Endodermal cell (in vitro differentiated cells): ENCODE data around the gene PCYT1A. TPM values are rescaled to one million over a fixed set of nuclear protein-coding genes. Genes with fewer than 3 reads are reported as not detected.

ENCODE experiments used
- DNase-seq: peaks from one replicate; pipeline ENCODE4 v3.0.0-alpha.2; 2017
- H3K27ac ChIP-seq: 2 replicates; pipeline ENCODE4 v1.5.1; 2013; ENCODE audit warnings: mild to moderate bottlenecking, low read depth, low read length, moderate library complexity
- H3K27me3 ChIP-seq: 2 replicates; pipeline ENCODE4 v1.6.1; 2013; ENCODE audit warnings: mild to moderate bottlenecking, low read length, moderate library complexity; ENCODE audit not compliant: insufficient read depth, control insufficient read depth, poor library complexity, severe bottlenecking
- H3K36me3 ChIP-seq: 2 replicates; pipeline ENCODE4 v1.7.0; 2013; ENCODE audit warnings: mild to moderate bottlenecking, low read length, moderate library complexity; ENCODE audit not compliant: control insufficient read depth, insufficient read depth
- H3K4me1 ChIP-seq: one replicate; pipeline ENCODE4 v1.7.0; 2013; ENCODE audit warnings: low read length; ENCODE audit not compliant: control insufficient read depth, insufficient read depth
- H3K4me3 ChIP-seq: 2 replicates; pipeline ENCODE4 v1.5.1; 2013; ENCODE audit warnings: mild to moderate bottlenecking, low read length, moderate library complexity
- H3K9ac ChIP-seq: 2 replicates; pipeline ENCODE4 v1.6.1; 2013; ENCODE audit warnings: mild to moderate bottlenecking, low read length, moderate library complexity; ENCODE audit not compliant: poor library complexity, severe bottlenecking; ENCODE audit errors: extremely low read depth
- H3K9me3 ChIP-seq: 2 replicates; pipeline ENCODE4 v1.6.1; 2013; ENCODE audit warnings: mild to moderate bottlenecking, low read length, moderate library complexity; ENCODE audit not compliant: control insufficient read depth
- H3K27ac Mint-ChIP-seq: 2 replicates; pipeline ENCODE4 v1.8.0; 2020; ENCODE audit warnings: mixed read lengths
- H3K27me3 Mint-ChIP-seq: 2 replicates; pipeline ENCODE4 v1.8.0; 2021; ENCODE audit warnings: mild to moderate bottlenecking, mixed read lengths; ENCODE audit not compliant: insufficient read depth
- H3K36me3 Mint-ChIP-seq: 2 replicates; pipeline ENCODE4 v1.8.0; 2020; ENCODE audit warnings: low read depth, mixed read lengths
- H3K4me1 Mint-ChIP-seq: 2 replicates; pipeline ENCODE4 v1.8.0; 2020; ENCODE audit warnings: mixed read lengths
- H3K4me3 Mint-ChIP-seq: 2 replicates; pipeline ENCODE4 v1.8.0; 2020; ENCODE audit warnings: mild to moderate bottlenecking, moderate library complexity, mixed read lengths
- H3K9me3 Mint-ChIP-seq: 2 replicates; pipeline ENCODE4 v1.8.0; 2020; ENCODE audit warnings: mild to moderate bottlenecking, mixed read lengths
- CTCF ChIP-seq: fragments of 200-600 bp; sonication (generic); conservative IDR thresholded peaks from 2 replicates; pipeline ENCODE4 v1.5.0; 2021; ENCODE audit warnings: antibody characterized with exemption, mild to moderate bottlenecking
- WGBS, 2 experiments: methylation state at CpG; one replicate each; pipeline versions ENCODE4 v1.1.5 to v1.1.7; 2013; ENCODE audit warnings: missing lambda C conversion rate in 2 of 2, mixed read lengths in 1 of 2; ENCODE audit not compliant: insufficient coverage in 1 of 2, insufficient read length in 1 of 2; 5-methylcytosine and 5-hydroxymethylcytosine counted together
- total RNA-seq, 2 donors: library from RNA; stranded (reverse); fragmentation: NEBNext Ultra II Directional in 1 of 2; extraction: Animal tissue kit (Norgen Biotek cat#: 25700) in 1 of 2; gene quantifications; 2 replicates in 1 of 2; 3 replicates in 1 of 2; pipeline ENCODE4 v1.2.1, GENCODE V29; 2021

PCYT1A gene
- total RNA-seq, 2 donors from 2014 or later = 30.2 to 32.5 TPM

DNA sequence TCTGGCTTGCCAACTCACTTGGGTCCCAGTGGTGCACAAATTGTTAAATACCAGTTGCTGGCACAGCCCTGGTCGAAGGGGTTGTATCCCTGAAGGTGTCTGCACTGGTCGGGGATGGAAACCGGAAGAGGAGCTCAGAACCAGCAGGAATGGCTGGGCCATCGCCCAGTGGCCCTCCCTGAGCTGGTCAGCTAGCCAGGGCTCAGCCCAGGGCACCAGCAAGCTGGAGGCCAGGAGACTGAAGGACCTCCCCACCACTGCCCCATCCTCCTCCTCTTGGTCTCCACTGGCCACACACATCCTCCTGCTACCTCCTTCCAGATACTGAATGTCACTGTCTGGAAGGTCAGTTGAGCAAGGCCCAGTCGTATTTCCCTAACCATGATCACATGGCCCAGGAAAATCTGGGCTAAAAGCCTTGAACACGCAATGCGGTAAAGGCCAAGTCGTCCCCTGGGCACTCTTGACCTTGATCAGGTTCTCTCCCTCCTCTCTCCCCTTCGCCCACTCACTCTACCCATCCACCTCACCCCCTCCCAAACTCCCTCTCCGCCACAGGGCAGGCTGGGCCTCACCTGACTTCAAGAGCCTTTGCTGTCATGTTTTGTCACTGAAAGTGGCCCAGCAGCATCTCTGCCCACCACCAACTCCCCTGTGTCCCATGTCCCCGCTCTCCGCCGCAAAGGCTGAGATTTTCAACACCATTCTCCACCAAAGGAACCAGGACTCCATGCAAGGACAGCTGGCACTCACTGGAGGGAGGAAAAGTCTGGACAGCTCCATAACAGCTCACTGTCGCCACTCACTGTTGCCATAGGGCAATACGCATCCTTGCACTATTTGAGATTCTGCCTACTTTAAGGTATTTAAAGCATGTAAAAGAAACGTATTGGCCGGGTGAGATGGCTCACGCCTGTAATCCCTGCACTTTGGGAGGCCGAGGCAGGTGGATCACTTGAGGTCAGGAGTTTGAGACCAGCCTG is 88.5 kb downstream of the PCYT1A start:
- no peak overlapping the region for H3K9ac ChIP-seq
- no peaks in the 10 kb centered on the region for H3K36me3 ChIP-seq

DNA sequence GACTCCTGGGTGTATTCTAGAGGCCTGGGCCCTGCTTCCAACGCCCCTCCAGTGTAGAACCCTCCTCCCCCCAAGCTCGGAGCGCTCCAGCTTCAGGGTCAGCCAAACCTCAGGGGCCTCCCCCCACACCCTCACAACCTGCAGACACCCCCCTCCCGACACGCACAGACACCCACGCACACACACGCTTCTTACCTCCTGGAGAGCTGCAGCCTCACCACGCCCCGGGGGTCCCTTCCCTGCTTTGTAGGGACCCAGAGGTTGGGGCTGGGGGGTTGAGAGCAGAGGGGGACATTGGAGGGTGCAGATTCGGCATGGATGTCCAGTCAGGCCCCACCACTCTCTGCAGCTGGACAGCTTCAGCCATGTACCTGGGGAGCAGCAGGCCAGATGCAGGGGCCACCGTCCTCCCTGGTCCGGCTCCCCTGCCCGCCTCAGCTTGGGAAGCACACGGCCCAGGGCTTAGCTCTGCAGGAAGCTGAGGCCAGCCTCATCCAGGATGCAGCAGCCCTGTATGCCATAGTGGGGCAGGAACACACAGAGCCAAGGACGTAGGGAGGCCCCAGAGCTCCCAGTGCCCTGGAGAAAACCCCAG is 89.3 kb downstream of the PCYT1A start:
- Histone ChIP-seq H3K27ac (no peak overlapping the region), H3K9ac (no peak overlapping the region), H3K27me3 (no peaks in the 10 kb centered on the region), H3K4me3 (no peak overlapping the region), H3K4me1 (no peaks in the 10 kb centered on the region), H3K36me3 (no peaks in the 10 kb centered on the region), H3K9me3 (no peaks in the 10 kb centered on the region)
- H3K4me3 Mint-ChIP-seq = no peak overlapping the region
- H3K36me3 Mint-ChIP-seq = no peaks in the 10 kb centered on the region
- peaks cover 1% of the 10 kb centered on the region for H3K27me3 Mint-ChIP-seq
- no peak for DNase-seq
- H3K27ac Mint-ChIP-seq = no peak overlapping the region
- no peaks in the 10 kb centered on the region for H3K4me1 Mint-ChIP-seq
- WGBS, 2 experiments = 92 to 95% methylated on average over 2 to 15 of the region's 15 CpGs
- no peaks in the 10 kb centered on the region for H3K9me3 Mint-ChIP-seq
- no peak for TF ChIP-seq CTCF

More for the DNA sequence above, 88.5 kb downstream of the PCYT1A start:
- Mint-ChIP-seq H3K27me3 (peaks cover 1% of the 10 kb centered on the region), H3K27ac (no peak overlapping the region), H3K36me3 (no peaks in the 10 kb centered on the region), H3K9me3 (no peaks in the 10 kb centered on the region), H3K4me3 (no peak overlapping the region), H3K4me1 (no peaks in the 10 kb centered on the region)
- WGBS, 2 experiments = 88 to 90% methylated on average over 12 to 19 of the region's 19 CpGs
- no peak overlapping the region for H3K27ac ChIP-seq
- peak; percentile 71 for DNase-seq
- no peaks in the 10 kb centered on the region for H3K27me3 ChIP-seq
- H3K4me3 ChIP-seq = no peak overlapping the region
- no peaks in the 10 kb centered on the region for H3K9me3 ChIP-seq
- H3K4me1 ChIP-seq = no peaks in the 10 kb centered on the region
- peak; percentile 56 for TF ChIP-seq CTCF

GRCh38 chr3:196197524-196197923 is 90.0 kb downstream of the PCYT1A start:
- Histone ChIP-seq H3K4me3 (no peak overlapping the region), H3K27me3 (no peaks in the 10 kb centered on the region), H3K9me3 (no peaks in the 10 kb centered on the region), H3K4me1 (no peaks in the 10 kb centered on the region), H3K9ac (no peak overlapping the region), H3K27ac (no peak overlapping the region), H3K36me3 (no peaks in the 10 kb centered on the region)
- TF ChIP-seq CTCF = no peak
- Mint-ChIP-seq H3K4me3 (no peak overlapping the region), H3K36me3 (no peaks in the 10 kb centered on the region), H3K4me1 (no peaks in the 10 kb centered on the region), H3K27me3 (no peaks in the 10 kb centered on the region), H3K27ac (no peak overlapping the region), H3K9me3 (no peaks in the 10 kb centered on the region)
- no peak for DNase-seq
- WGBS, 2 experiments = 91 to 94% methylated on average over 8 to 17 of the region's 17 CpGs
